Stimulated activated CD8-positive, alpha-beta memory T cell treated with anti-CD3 and anti-CD28 coated beads, Interleukin-15, amount 100 ng/mL, for 24 hours (primary cell): ENCODE measurements around the gene TMEM38B.

ENCODE experiments used
- DNase-seq: peaks from one replicate; pipeline ENCODE4 v3.0.0-alpha.2; 2020; ENCODE audit warnings: low read depth

TMEM38B gene

DNA sequence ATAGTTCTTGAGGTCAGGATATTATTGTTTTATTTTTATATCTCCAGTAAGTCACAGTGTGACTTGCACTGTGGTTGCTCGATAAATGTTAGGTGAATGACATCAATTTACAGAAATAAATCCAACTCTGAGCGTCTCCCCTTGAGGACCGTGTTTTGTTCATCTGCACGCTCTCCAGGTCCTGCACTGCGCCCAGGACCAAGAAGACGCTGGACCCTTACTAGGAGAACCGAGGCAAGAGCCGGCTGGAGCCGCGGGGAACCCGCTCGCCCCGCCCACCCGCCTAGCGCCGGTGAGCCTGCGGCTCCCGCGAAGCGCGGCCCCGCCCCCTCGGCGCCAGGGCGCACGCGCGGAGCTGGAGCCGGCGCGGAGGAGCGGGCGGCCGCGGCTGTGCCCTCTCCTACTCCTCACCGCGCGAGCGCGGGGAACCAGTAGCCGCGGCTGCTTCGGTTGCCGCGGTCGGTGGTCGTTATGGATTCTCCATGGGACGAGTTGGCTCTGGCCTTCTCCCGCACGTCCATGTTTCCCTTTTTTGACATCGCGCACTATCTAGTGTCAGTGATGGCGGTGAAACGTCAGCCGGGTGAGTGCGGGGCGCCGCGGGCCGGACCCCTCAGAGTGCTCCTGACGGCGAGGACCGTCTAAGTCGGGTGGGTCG lies at the start of gene TMEM38B:
Gene TMEM38B, plus strand, starts transcription at position 352 of the 658 bp plus-strand sequence. Its CDS starts 120 bp downstream, at position 472.
- peak; percentile 65 for DNase-seq

GRCh38 chr9:105646879-105647594 lies 47.3 kb upstream of the TMEM38B start:
- DNase-seq, result no peak

GRCh38 chr9:105647595-105648349 lies 46.6 kb upstream of the TMEM38B start:
- no peak for DNase-seq

DNA sequence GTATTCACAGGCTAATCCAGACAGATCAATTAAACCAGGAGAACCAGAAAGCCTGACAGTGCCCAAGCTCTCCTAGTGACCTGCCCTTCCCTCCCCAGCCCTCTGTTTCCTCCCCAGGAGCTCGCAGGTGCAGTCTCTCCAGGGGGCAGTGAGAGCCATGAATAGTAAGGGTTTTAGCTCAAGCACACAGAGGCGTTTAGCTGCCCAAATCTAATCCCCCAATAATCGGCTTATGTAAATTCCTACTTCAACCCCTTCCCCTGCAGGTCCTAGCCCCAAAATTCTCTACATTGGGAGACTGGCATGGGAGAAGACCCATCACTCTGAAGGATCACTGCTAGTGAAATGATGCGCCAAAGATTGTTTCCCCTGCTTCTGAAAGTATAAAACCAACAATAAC lies 42.5 kb upstream of the TMEM38B start:
- DNase-seq, result no peak

GRCh38 chr9:105656131-105656921 lies 38.0 kb upstream of the TMEM38B start:
- no peak for DNase-seq

- DNase-seq, result no peak
Observed at GRCh38 chr9:105658351-105658750, 36.0 kb upstream of the TMEM38B start.

DNA sequence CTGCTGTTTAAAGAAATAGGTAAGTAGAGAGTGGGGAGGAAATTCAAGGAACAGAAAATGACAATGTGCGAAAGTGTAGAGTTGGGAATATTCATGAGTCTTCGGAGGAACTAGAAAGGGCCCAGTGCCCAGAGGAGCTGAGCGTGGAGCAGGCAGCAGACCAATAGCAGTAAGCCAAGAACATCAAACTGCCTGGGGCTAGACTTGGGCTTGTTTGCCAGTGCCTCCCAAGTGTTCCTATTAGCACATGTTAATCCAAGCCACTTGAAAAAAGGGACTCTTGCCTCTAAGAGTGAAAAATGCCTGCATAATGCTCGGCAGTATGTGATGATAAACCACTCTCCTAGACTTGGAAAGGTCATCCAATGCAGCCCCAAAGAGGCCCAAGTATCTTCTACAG lies 33.3 kb upstream of the TMEM38B start:
- no peak for DNase-seq

- no peak for DNase-seq
Observed at GRCh38 chr9:105662184-105663104, 31.9 kb upstream of the TMEM38B start, which contains the start of gene TAL2. TSS of gene TAL2 (plus strand) at chr9:105662457. CDS start at chr9:105662497, 40 bp downstream.

DNA sequence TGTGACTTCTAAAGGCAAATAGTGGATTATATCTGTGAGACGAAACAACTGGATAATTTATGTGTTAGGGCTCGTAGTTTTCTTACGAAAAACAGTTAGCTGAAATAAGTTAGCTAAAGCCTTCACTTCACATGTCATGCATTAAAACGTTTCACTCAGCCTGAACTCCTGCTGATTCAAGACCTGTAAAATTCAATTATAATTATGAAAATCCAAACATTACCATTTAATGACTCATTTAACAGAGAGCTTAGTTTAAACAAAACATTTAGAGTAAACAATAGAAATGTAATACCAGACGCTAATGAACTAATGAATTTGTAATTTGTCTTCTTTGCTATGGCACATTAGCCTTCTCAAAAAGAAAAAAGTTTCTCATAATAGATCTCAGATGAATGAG lies 30.4 kb upstream of the TMEM38B start:
- no peak for DNase-seq

GRCh38 chr9:105667867-105668266 lies 26.5 kb upstream of the TMEM38B start:
- no peak for DNase-seq

- DNase-seq, result no peak
Observed at GRCh38 chr9:105670315-105670714, 24.0 kb upstream of the TMEM38B start.

- no peak for DNase-seq
Observed at GRCh38 chr9:105670775-105671174, 23.6 kb upstream of the TMEM38B start.

DNA sequence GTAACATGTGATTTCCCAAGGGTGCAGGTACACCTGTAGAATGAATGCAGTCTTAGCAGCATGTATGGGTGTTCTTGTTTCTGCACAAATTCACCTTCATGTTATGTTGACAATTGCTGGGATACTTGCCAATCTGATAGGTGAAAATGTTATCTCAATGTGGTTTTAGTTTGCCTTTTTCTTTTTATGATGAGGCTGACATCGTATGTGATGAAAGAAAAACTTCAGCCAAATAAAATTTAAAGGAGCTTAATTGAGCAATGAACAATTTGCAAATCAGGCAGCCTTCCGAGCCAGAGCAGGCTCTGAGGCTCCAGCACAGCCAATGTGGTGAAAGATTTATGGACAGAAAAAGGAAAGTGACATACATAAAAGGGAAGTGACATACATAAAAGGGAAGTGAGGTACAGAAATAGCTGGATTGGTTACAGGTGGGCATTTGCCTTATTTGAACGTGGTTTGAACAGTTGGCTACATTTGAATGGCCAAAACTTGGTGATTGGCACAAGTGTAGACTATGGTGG lies 21.6 kb upstream of the TMEM38B start:
- no peak for DNase-seq

GRCh38 chr9:105673850-105674387 lies 20.4 kb upstream of the TMEM38B start:
- no peak for DNase-seq

DNA sequence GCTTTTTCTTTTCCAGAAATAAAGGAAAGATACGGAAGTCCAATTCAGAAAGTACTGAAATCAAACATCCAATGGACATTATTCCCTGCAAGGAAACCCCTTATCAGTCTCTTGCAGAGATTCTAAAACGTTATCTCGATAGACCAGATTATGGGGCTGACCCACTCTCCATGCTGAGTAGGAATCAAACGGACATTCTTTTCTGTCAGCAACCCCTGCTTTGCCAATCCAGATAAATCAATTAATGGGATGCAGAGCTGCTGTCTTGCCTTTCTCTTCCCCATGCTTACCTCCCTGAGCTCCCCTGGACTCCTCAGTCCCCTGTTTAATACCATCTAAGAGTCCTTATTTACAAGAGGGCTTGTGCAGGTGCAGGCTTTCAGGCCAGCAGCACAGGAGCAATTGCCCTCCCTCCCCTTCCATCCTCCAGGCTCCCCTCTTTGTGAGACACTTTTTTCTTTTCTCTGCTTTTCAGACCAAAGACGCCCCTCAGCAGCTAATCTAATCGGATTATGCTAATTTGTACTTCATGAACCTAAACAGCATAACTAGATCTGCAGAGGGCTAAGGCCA lies 17.9 kb upstream of the TMEM38B start:
- DNase-seq, result no peak

DNA sequence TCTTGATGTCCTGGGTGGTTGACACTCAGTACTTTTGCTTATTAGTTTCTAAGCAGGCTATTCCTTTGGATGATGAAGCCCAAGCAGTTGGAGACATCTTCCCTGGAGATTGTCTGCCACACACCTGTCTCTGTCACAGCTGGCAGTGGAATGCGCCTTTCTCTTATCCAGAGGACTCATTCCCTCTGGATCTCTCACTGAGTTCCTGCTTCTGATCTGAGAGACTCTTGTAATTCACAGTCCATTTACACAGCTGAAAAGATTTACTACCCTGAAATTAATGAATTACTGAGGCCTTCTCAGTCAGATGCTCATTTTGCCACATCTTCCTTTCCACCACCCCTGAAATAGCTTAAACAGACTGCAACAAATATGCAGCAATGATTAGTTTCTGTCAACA lies 16.2 kb upstream of the TMEM38B start:
- no peak for DNase-seq

GRCh38 chr9:105678781-105679180 lies 15.6 kb upstream of the TMEM38B start:
- DNase-seq, result no peak

- no peak for DNase-seq
Observed at GRCh38 chr9:105679257-105680022, 14.9 kb upstream of the TMEM38B start.

DNA sequence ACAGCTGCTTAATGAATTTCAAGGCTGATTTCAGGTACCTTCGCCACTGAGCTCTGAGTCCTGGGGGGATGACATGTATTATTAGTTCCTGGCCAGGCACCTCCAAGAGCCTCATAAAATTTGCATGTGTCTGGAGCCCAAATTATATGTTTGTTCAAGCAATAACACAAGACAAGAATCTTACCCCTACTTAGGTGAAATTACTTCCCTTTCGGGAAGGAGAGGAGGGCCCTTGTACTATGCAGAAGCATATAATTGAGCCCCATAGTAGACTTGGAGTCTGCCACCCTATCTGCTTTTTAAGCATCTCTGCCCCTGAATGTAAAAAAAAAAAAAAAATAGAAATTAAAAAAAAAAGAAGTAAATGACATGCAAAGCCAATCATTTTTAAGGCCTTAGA lies 13.0 kb upstream of the TMEM38B start:
- no peak for DNase-seq
